ENCODE results near the gene SMAD6.

Gene SMAD6

GRCh38 chr15:66749841-66750575, 48.0 kb downstream of the SMAD6 start:
- H3K4me3 ChIP-seq (ENCODE audit: low read depth, low read length), result no peak overlapping the region
- CTCF ChIA-PET, result interaction anchor here (0.8 to 2.1 kb wide), 4 partner anchors 10 to 102 kb away, joined by 3 to 9 read pairs (median 4); no protein-coding TSS in a partner anchor
- no peak for DNase-seq (ENCODE audit: low read depth, low spot score)
- no peak for TF ChIP-seq CTCF (IDR thresholded peaks at IDR 0.05; ENCODE audit: insufficient read depth, low read length, missing control alignments)
- POLR2A ChIA-PET, result no interaction called here

- no peak for TF ChIP-seq CTCF (IDR thresholded peaks at IDR 0.05; ENCODE audit: insufficient read depth, low read length, missing control alignments)
- DNase-seq (ENCODE audit: low read depth, low spot score), result no peak
- no peak overlapping the region for H3K4me3 ChIP-seq (ENCODE audit: low read depth, low read length)
- ChIA-PET CTCF (no interaction called here), POLR2A (no interaction called here)
These were observed 48.6 kb downstream of the SMAD6 start for GRCh38 chr15:66750609-66751008.

- DNase-seq (ENCODE audit: low read depth, low spot score), result no peak
- no peak for TF ChIP-seq CTCF (IDR thresholded peaks at IDR 0.05; ENCODE audit: insufficient read depth, low read length, missing control alignments)
- H3K4me3 ChIP-seq (ENCODE audit: low read depth, low read length), result no peak overlapping the region
- CTCF ChIA-PET, result interaction anchor here (0.6 to 1.6 kb wide), 5 partner anchors 8 to 728 kb away, joined by 3 to 6 read pairs (median 4); no protein-coding TSS in a partner anchor
- POLR2A ChIA-PET, result no interaction called here
These were observed 49.5 kb downstream of the SMAD6 start for GRCh38 chr15:66751579-66751978.

GRCh38 chr15:66752078-66752477, 50.0 kb downstream of the SMAD6 start:
- ChIA-PET CTCF (interaction anchor here (0.6 to 1.6 kb wide), 6 partner anchors 9 to 728 kb away, joined by 3 to 6 read pairs (median 4); no protein-coding TSS in a partner anchor), POLR2A (no interaction called here)
- H3K4me3 ChIP-seq (ENCODE audit: low read depth, low read length), result no peak overlapping the region
- no peak for DNase-seq (ENCODE audit: low read depth, low spot score)
- no peak for TF ChIP-seq CTCF (IDR thresholded peaks at IDR 0.05; ENCODE audit: insufficient read depth, low read length, missing control alignments)

GRCh38 chr15:66753687-66754377, 51.8 kb downstream of the SMAD6 start:
- POLR2A ChIA-PET, result no interaction called here
- no peak overlapping the region for H3K4me3 ChIP-seq (ENCODE audit: low read depth, low read length)
- no peak for DNase-seq (ENCODE audit: low read depth, low spot score)
- CTCF ChIA-PET, result interaction anchor here (1.1 to 1.9 kb wide), 5 partner anchors 18 to 256 kb away, joined by 3 to 8 read pairs (median 5); partner anchors contain the start of gene SNAPC5
- no peak for TF ChIP-seq CTCF (IDR thresholded peaks at IDR 0.05; ENCODE audit: insufficient read depth, low read length, missing control alignments)

GRCh38 chr15:66754789-66755188, 52.8 kb downstream of the SMAD6 start:
- no peak for TF ChIP-seq CTCF (IDR thresholded peaks at IDR 0.05; ENCODE audit: insufficient read depth, low read length, missing control alignments)
- CTCF ChIA-PET, result interaction anchor here (0.6 to 1.9 kb wide), 5 partner anchors 17 to 108 kb away, joined by 3 to 8 read pairs (median 5); no protein-coding TSS in a partner anchor
- no peak for DNase-seq (ENCODE audit: low read depth, low spot score)
- no peak overlapping the region for H3K4me3 ChIP-seq (ENCODE audit: low read depth, low read length)
- POLR2A ChIA-PET, result no interaction called here

All from AG04449 (cell line).